ENCODE data around the gene PTPRN2. TPM values are rescaled to one million over a fixed set of nuclear protein-coding genes. Genes with fewer than 3 reads are reported as not detected.

Gene PTPRN2
- total and polyA plus RNA-seq, 2 donors (not counting 3 experiments of a cell fraction or from before 2014, with no cell fraction given), result 0.62 to 0.88 TPM

DNA sequence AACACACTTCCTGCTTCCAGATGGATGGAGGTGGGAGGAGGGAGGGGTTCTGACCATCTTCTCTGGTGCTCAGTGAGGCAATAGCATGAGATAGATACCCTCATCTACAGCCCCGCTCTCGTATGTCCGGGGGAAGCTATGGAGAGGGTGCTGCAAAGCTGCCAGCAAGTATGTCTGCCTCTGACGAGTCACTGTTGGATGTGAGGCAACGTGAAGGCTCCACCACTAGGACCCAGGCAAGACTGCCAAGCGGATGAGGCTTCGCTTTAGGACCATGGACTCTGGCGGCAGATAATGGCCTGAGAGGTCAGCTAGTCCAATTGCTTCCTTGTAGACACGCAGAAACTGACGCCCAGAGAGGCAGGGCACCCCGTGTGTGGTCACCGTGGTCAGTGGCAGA, 601.6 kb downstream of the PTPRN2 start:
- intact Hi-C loops (cut with micrococcal nuclease), result no loop called here
- BruUV-seq (replicated peaks), result no TSS peak
- no peaks in the 10 kb centered on the region for H4K20me1 ChIP-seq (replicated peaks; ENCODE audit: control insufficient read depth, extremely low read depth, insufficient read depth, low read length)
- H3K27me3 ChIP-seq (ENCODE audit: control insufficient read depth in 2 of 2, insufficient read depth in 2 of 2, low read length in 2 of 2), result no peaks in the 10 kb centered on the region
- no peak for FAIRE-seq
- dilution Hi-C loops (cut with MboI; ENCODE audit: extremely low pct_ligation_motif_present, low sequenced_read_pairs), result no loop called here
- H3K4me1 ChIP-seq (ENCODE audit: control insufficient read depth, extremely low read depth, insufficient read depth, low read length), result no peaks in the 10 kb centered on the region
- CTCF ChIA-PET, result no interaction called here
- no peaks in the 10 kb centered on the region for H3K9me1 ChIP-seq (replicated peaks; ENCODE audit: control insufficient read depth, extremely low read depth, insufficient read depth, low read length)
- H3K36me3 ChIP-seq (ENCODE audit: control insufficient read depth in 2 of 2, extremely low read depth in 1 of 2, insufficient read depth in 2 of 2, low read length in 2 of 2), result no peaks in the 10 kb centered on the region
- POLR2A ChIA-PET, result no interaction called here
- DNase-seq (ENCODE audit: low read depth, low spot score), result no peak
- no peak overlapping the region for H3K27ac ChIP-seq (ENCODE audit: insufficient read depth, low read depth, low read length)
- TF ChIP-seq POLR2A (IDR thresholded peaks at IDR 0.05; ENCODE audit: low read depth, low read length), result no peak
- no peak for TF ChIP-seq FOS (IDR thresholded peaks at IDR 0.05; ENCODE audit: borderline replicate concordance, insufficient read depth, low read length)
- TF ChIP-seq, protein P1, sequence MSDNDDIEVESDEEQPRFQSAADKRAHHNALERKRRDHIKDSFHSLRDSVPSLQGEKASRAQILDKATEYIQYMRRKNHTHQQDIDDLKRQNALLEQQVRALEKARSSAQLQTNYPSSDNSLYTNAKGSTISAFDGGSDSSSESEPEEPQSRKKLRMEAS (IDR thresholded peaks at IDR 0.05; ENCODE audit: insufficient read depth, insufficient read length), result no peak
- no peak overlapping the region for H3K9ac ChIP-seq (replicated peaks; ENCODE audit: extremely low read depth, insufficient read depth, low read length)
- no peak overlapping the region for H2AFZ ChIP-seq (ENCODE audit: low read depth, low read length)
- no peak overlapping the region for H3K4me2 ChIP-seq (ENCODE audit: insufficient read depth, low read length)
- no peak overlapping the region for H3K4me3 ChIP-seq (replicated peaks in 1 of 3; ENCODE audit: insufficient read depth in 1 of 3, low read depth in 1 of 3, low read length in 3 of 3)
- H3K79me2 ChIP-seq (ENCODE audit: control insufficient read depth, insufficient read depth, low read length), result no peaks in the 10 kb centered on the region
- peaks cover 10% of the 10 kb centered on the region for H3K9me3 ChIP-seq (replicated peaks; ENCODE audit: control insufficient read depth, insufficient read depth, low read length)

DNA sequence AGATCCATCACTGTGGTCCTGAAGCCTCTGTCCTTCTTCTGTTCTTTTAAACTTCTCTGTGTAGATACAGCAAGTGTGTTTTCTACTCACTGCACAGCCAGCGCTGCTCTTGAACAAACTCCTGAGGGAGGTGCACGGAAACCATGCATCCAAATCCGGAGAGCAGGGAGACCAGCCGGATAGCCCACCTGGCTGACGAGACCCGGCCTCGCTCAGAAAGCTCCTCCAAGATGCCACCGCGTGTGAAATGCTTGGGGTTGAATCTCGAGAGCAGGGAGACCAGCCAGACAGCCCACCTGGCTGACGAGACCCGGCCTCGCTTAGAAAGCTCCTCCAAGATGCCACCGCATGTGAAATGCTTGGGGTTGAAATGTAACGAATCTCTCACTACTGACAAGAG, 602.0 kb downstream of the PTPRN2 start:
- H3K79me2 ChIP-seq (ENCODE audit: control insufficient read depth, insufficient read depth, low read length), result no peaks in the 10 kb centered on the region
- dilution Hi-C loops (cut with MboI; ENCODE audit: extremely low pct_ligation_motif_present, low sequenced_read_pairs) (no loop called here), intact Hi-C loops (cut with micrococcal nuclease) (no loop called here)
- FAIRE-seq (no peak), DNase-seq (ENCODE audit: low read depth, low spot score) (no peak)
- H3K4me1 ChIP-seq (ENCODE audit: control insufficient read depth, extremely low read depth, insufficient read depth, low read length), result no peaks in the 10 kb centered on the region
- TF ChIP-seq, protein P2, sequence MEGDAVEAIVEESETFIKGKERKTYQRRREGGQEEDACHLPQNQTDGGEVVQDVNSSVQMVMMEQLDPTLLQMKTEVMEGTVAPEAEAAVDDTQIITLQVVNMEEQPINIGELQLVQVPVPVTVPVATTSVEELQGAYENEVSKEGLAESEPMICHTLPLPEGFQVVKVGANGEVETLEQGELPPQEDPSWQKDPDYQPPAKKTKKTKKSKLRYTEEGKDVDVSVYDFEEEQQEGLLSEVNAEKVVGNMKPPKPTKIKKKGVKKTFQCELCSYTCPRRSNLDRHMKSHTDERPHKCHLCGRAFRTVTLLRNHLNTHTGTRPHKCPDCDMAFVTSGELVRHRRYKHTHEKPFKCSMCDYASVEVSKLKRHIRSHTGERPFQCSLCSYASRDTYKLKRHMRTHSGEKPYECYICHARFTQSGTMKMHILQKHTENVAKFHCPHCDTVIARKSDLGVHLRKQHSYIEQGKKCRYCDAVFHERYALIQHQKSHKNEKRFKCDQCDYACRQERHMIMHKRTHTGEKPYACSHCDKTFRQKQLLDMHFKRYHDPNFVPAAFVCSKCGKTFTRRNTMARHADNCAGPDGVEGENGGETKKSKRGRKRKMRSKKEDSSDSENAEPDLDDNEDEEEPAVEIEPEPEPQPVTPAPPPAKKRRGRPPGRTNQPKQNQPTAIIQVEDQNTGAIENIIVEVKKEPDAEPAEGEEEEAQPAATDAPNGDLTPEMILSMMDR (IDR thresholded peaks at IDR 0.05; ENCODE audit: extremely low read depth in 1 of 2, insufficient read depth in 1 of 2, low read depth in 1 of 2, low read length in 2 of 2), result no peak
- TF ChIP-seq GATA2 (IDR thresholded peaks at IDR 0.05; ENCODE audit: insufficient read depth, insufficient read length, low read depth, low read length), result no peak
- TF ChIP-seq MYC (IDR thresholded peaks at IDR 0.05; ENCODE audit: low read depth, low read length), result no peak
- no peak for TF ChIP-seq EZH2 (IDR thresholded peaks at IDR 0.05; ENCODE audit: borderline replicate concordance, low read depth, low read length, severe bottlenecking)
- no peak for TF ChIP-seq POLR2A (IDR thresholded peaks at IDR 0.05; ENCODE audit: low read depth, low read length)
- TF ChIP-seq FOS (IDR thresholded peaks at IDR 0.05; ENCODE audit: borderline replicate concordance, insufficient read depth, low read length), result no peak
- TF ChIP-seq, protein P1 (IDR thresholded peaks at IDR 0.05; ENCODE audit: insufficient read depth, insufficient read length), result no peak
- TF ChIP-seq JUN (IDR thresholded peaks at IDR 0.05; ENCODE audit: borderline replicate concordance, insufficient read depth, insufficient read length, low read depth), result no peak
- TF ChIP-seq POLR2AphosphoS5 (IDR thresholded peaks at IDR 0.05; ENCODE audit: insufficient read depth, low read depth, low read length), result no peak
- ChIA-PET POLR2A (no interaction called here), CTCF (no interaction called here)
- H3K36me3 ChIP-seq (ENCODE audit: control insufficient read depth in 2 of 2, extremely low read depth in 1 of 2, insufficient read depth in 2 of 2, low read length in 2 of 2), result no peaks in the 10 kb centered on the region
- H3K9me1 ChIP-seq (replicated peaks; ENCODE audit: control insufficient read depth, extremely low read depth, insufficient read depth, low read length), result no peaks in the 10 kb centered on the region
- H3K27ac ChIP-seq (ENCODE audit: insufficient read depth, low read depth, low read length), result no peak overlapping the region
- BruUV-seq (replicated peaks), result no TSS peak
- no peak overlapping the region for H3K4me2 ChIP-seq (ENCODE audit: insufficient read depth, low read length)
- no peaks in the 10 kb centered on the region for H3K27me3 ChIP-seq (ENCODE audit: control insufficient read depth in 2 of 2, insufficient read depth in 2 of 2, low read length in 2 of 2)
- H3K9ac ChIP-seq (replicated peaks; ENCODE audit: extremely low read depth, insufficient read depth, low read length), result no peak overlapping the region
- no peaks in the 10 kb centered on the region for H4K20me1 ChIP-seq (replicated peaks; ENCODE audit: control insufficient read depth, extremely low read depth, insufficient read depth, low read length)
- peaks cover 10% of the 10 kb centered on the region for H3K9me3 ChIP-seq (replicated peaks; ENCODE audit: control insufficient read depth, insufficient read depth, low read length)
- no peak overlapping the region for H3K4me3 ChIP-seq (replicated peaks in 1 of 3; ENCODE audit: insufficient read depth in 1 of 3, low read depth in 1 of 3, low read length in 3 of 3)
- no peak overlapping the region for H2AFZ ChIP-seq (ENCODE audit: low read depth, low read length)

Measured in endothelial cell of umbilical vein (primary cell).